ENCODE measurements around the gene PLEKHG4B.

DNA sequence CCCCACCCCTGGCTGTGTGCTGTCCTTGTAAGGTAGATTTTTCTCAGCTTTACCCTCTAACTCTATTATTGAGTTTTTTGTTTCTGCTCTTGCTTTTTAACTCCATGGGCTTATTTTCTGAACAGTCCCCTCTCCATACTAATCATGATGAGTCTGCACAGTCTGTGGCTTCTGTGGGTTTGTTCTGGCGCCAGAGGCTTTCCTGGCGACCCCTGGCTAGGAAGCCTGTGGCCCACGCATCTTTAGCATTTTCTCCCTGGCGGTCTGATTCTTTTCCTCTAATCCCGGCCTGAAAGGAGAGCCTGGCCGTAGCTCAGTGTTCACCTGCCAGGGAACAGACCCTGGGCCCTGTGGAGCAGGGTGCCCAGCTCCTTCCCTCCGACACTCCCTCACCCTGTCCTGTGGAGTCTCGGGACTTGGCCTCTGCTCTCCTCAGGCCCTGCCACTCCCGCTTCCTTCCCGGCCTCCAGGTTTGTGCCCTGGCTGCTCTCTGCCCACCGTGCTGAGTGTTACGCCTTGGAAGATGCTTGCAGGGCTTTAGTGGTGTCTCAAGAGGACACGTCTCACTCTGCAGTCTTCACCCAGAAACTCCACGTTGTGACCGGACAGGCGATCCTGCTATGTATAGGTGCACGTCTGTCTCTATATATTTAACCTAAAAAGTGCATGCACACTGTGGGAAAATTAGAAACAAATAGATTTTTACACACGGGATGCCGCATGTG lies 67.6 kb downstream of the PLEKHG4B start:
- TF ChIP-seq, protein P1, sequence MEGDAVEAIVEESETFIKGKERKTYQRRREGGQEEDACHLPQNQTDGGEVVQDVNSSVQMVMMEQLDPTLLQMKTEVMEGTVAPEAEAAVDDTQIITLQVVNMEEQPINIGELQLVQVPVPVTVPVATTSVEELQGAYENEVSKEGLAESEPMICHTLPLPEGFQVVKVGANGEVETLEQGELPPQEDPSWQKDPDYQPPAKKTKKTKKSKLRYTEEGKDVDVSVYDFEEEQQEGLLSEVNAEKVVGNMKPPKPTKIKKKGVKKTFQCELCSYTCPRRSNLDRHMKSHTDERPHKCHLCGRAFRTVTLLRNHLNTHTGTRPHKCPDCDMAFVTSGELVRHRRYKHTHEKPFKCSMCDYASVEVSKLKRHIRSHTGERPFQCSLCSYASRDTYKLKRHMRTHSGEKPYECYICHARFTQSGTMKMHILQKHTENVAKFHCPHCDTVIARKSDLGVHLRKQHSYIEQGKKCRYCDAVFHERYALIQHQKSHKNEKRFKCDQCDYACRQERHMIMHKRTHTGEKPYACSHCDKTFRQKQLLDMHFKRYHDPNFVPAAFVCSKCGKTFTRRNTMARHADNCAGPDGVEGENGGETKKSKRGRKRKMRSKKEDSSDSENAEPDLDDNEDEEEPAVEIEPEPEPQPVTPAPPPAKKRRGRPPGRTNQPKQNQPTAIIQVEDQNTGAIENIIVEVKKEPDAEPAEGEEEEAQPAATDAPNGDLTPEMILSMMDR (IDR thresholded peaks at IDR 0.05) = no peak
- no peak for TF ChIP-seq POLR2AphosphoS5 (IDR thresholded peaks at IDR 0.05; ENCODE audit: low read depth, low read length)
- TF ChIP-seq, protein P2, sequence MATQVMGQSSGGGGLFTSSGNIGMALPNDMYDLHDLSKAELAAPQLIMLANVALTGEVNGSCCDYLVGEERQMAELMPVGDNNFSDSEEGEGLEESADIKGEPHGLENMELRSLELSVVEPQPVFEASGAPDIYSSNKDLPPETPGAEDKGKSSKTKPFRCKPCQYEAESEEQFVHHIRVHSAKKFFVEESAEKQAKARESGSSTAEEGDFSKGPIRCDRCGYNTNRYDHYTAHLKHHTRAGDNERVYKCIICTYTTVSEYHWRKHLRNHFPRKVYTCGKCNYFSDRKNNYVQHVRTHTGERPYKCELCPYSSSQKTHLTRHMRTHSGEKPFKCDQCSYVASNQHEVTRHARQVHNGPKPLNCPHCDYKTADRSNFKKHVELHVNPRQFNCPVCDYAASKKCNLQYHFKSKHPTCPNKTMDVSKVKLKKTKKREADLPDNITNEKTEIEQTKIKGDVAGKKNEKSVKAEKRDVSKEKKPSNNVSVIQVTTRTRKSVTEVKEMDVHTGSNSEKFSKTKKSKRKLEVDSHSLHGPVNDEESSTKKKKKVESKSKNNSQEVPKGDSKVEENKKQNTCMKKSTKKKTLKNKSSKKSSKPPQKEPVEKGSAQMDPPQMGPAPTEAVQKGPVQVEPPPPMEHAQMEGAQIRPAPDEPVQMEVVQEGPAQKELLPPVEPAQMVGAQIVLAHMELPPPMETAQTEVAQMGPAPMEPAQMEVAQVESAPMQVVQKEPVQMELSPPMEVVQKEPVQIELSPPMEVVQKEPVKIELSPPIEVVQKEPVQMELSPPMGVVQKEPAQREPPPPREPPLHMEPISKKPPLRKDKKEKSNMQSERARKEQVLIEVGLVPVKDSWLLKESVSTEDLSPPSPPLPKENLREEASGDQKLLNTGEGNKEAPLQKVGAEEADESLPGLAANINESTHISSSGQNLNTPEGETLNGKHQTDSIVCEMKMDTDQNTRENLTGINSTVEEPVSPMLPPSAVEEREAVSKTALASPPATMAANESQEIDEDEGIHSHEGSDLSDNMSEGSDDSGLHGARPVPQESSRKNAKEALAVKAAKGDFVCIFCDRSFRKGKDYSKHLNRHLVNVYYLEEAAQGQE (IDR thresholded peaks at IDR 0.05; ENCODE audit: low read depth, low read length) = no peak
- TF ChIP-seq RFX5 (IDR thresholded peaks at IDR 0.05; ENCODE audit: low read length) = no peak
- TF ChIP-seq, protein P3, sequence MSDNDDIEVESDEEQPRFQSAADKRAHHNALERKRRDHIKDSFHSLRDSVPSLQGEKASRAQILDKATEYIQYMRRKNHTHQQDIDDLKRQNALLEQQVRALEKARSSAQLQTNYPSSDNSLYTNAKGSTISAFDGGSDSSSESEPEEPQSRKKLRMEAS (IDR thresholded peaks at IDR 0.05; ENCODE audit: low read depth) = no peak
- TF ChIP-seq MXI1 (IDR thresholded peaks at IDR 0.05; ENCODE audit: low read depth, low read length) = no peak
- TF ChIP-seq EZH2phosphoT487 (IDR thresholded peaks at IDR 0.05; ENCODE audit: borderline replicate concordance, low read depth) = no peak
- TF ChIP-seq SIN3A (IDR thresholded peaks at IDR 0.05; ENCODE audit: borderline replicate concordance, low read depth, low read length) = no peak

All from SK-N-SH (cell line).